Neuronal stem cell (in vitro differentiated cells): ENCODE results near the gene REL.

Experiments used
- DNase-seq: peaks from one replicate; pipeline ENCODE4 v3.0.0-alpha.2; 2013; ENCODE audit warnings: low spot score
- H2AFZ ChIP-seq: one replicate; pipeline ENCODE4 v1.6.1; 2013; ENCODE audit warnings: mild to moderate bottlenecking, low read length, inconsistent platforms
- H2AK5ac ChIP-seq: 2 replicates; pipeline ENCODE4 v1.6.1; 2013; ENCODE audit warnings: low read depth, mild to moderate bottlenecking, inconsistent platforms, low read length, moderate library complexity, mixed read lengths
- H2BK120ac ChIP-seq: 2 replicates; pipeline ENCODE4 v1.6.1; 2013; ENCODE audit warnings: low read depth, mild to moderate bottlenecking, inconsistent platforms, low read length, moderate library complexity, mixed read lengths
- H2BK12ac ChIP-seq: one replicate; pipeline ENCODE4 v1.6.1; 2013; ENCODE audit warnings: low read length, inconsistent platforms
- H2BK15ac ChIP-seq: 2 replicates; pipeline ENCODE4 v1.6.1; 2013; ENCODE audit warnings: mild to moderate bottlenecking, low read length, inconsistent platforms, mixed read lengths
- H2BK5ac ChIP-seq: one replicate; pipeline ENCODE4 v1.6.1; 2013; ENCODE audit warnings: inconsistent platforms, mild to moderate bottlenecking, low read length, moderate library complexity
- H3K14ac ChIP-seq: one replicate; pipeline ENCODE4 v1.6.1; 2013; ENCODE audit warnings: low read length, inconsistent platforms
- H3K18ac ChIP-seq: 2 replicates; pipeline ENCODE4 v1.6.1; 2013; ENCODE audit warnings: low read length, inconsistent platforms
- H3K23ac ChIP-seq: 2 replicates; pipeline ENCODE4 v1.6.1; 2013; ENCODE audit warnings: low read depth, mild to moderate bottlenecking, mixed read lengths, low read length, inconsistent platforms; ENCODE audit not compliant: poor library complexity
- H3K27ac ChIP-seq: replicated peaks from 3 replicates; pipeline ENCODE4 v1.5.1; 2013; ENCODE audit warnings: low read length, inconsistent platforms
- H3K27me3 ChIP-seq, 3 experiments: 2 replicates each; pipeline ENCODE4 v1.6.1; 2013; ENCODE audit warnings: low read length in 3 of 3, mild to moderate bottlenecking in 2 of 3, inconsistent platforms in 1 of 3, low read depth in 1 of 3, mixed read lengths in 1 of 3, moderate library complexity in 1 of 3; ENCODE audit not compliant: control insufficient read depth in 3 of 3, insufficient read depth in 3 of 3
- H3K36me3 ChIP-seq, 2 donors: replicated peaks in 1 of 2; 2 replicates each; pipeline ENCODE4 v1.6.1; 2013; ENCODE audit warnings: low read length in 2 of 2; ENCODE audit not compliant: control insufficient read depth in 2 of 2, insufficient read depth in 2 of 2
- H3K4ac ChIP-seq: 2 replicates; pipeline ENCODE4 v1.6.1; 2013; ENCODE audit warnings: inconsistent platforms, mild to moderate bottlenecking, low read length, moderate library complexity
- H3K4me1 ChIP-seq, 2 donors: 1 replicate in 1 of 2; 2 replicates in 1 of 2; pipeline ENCODE4 v1.6.1; 2013; ENCODE audit warnings: low read length in 2 of 2, low read depth in 1 of 2; ENCODE audit not compliant: control insufficient read depth in 2 of 2, insufficient read depth in 1 of 2
- H3K4me2 ChIP-seq: one replicate; pipeline ENCODE4 v1.6.1; 2013; ENCODE audit warnings: mild to moderate bottlenecking, low read length, inconsistent platforms; ENCODE audit not compliant: insufficient read depth, poor library complexity, severe bottlenecking
- H3K4me3 ChIP-seq, 2 donors: 2 replicates each; pipeline ENCODE4 v1.5.1; 2013; ENCODE audit warnings: low read length in 2 of 2, mild to moderate bottlenecking in 2 of 2, inconsistent platforms in 1 of 2, moderate library complexity in 1 of 2
- H3K79me1 ChIP-seq: one replicate; pipeline ENCODE4 v1.6.1; 2013; ENCODE audit warnings: low read depth, mild to moderate bottlenecking, inconsistent platforms, low read length, moderate library complexity
- H3K9ac ChIP-seq: one replicate; pipeline ENCODE4 v1.6.1; 2013; ENCODE audit warnings: mild to moderate bottlenecking, low read depth, low read length, inconsistent platforms; ENCODE audit not compliant: poor library complexity
- H3K9me3 ChIP-seq, 2 donors: replicated peaks in 1 of 2; 2 replicates each; pipeline versions ENCODE3 to v1.6.1; 2013; ENCODE audit warnings: low read length in 2 of 2, mild to moderate bottlenecking in 2 of 2, inconsistent platforms in 1 of 2, low read depth in 1 of 2, mixed read lengths in 1 of 2, moderate library complexity in 1 of 2; ENCODE audit not compliant: control insufficient read depth in 2 of 2, insufficient read depth in 1 of 2
- H4K8ac ChIP-seq: one replicate; pipeline ENCODE4 v1.6.1; 2013; ENCODE audit warnings: low read depth, mild to moderate bottlenecking, inconsistent platforms, low read length, moderate library complexity
- H4K91ac ChIP-seq: one replicate; pipeline ENCODE4 v1.6.1; 2013; ENCODE audit warnings: low read length, low read depth, mild to moderate bottlenecking, inconsistent platforms; ENCODE audit not compliant: poor library complexity
- WGBS, 2 donors: extraction: QIAGEN DNeasy Blood & Tissue Kit; methylation state at CpG; one replicate each; pipeline ENCODE4 v1.1.7; 2013; ENCODE audit warnings: missing lambda C conversion rate in 2 of 2, mixed read lengths in 1 of 2; ENCODE audit not compliant: insufficient read length in 2 of 2, insufficient replicate concordance in 1 of 2; ENCODE audit errors: extremely low coverage in 2 of 2; 5-methylcytosine and 5-hydroxymethylcytosine counted together

REL gene

GRCh38 chr2:60954139-60954538 is 72.8 kb downstream of the REL start:
- no peaks in the 10 kb centered on the region for H3K4me1 ChIP-seq
- H3K79me1 ChIP-seq = peaks cover 2% of the 10 kb centered on the region
- H3K27me3 ChIP-seq = no peaks in the 10 kb centered on the region
- H2AFZ ChIP-seq = no peak overlapping the region
- no peak overlapping the region for H3K18ac ChIP-seq
- peaks cover 2% of the 10 kb centered on the region in 2 donors for H3K9me3 ChIP-seq
- H2BK12ac ChIP-seq = no peak overlapping the region
- no peak overlapping the region for H2AK5ac ChIP-seq
- no peak overlapping the region for H4K91ac ChIP-seq
- no peak overlapping the region for H3K14ac ChIP-seq
- no peak overlapping the region for H3K27ac ChIP-seq
- no peak overlapping the region for H3K4ac ChIP-seq
- DNase-seq = no peak
- H4K8ac ChIP-seq = no peak overlapping the region
- no peak overlapping the region for H3K4me3 ChIP-seq
- no peak overlapping the region for H2BK5ac ChIP-seq
- no peak overlapping the region for H3K9ac ChIP-seq
- no peak overlapping the region for H2BK15ac ChIP-seq
- no CpG with 5 or more reads among the region's 2 CpGs for WGBS, 2 donors
- H3K36me3 ChIP-seq = peaks cover 0 to 10% of the 10 kb centered on the region in 2 donors
- H2BK120ac ChIP-seq = no peak overlapping the region
- no peak overlapping the region for H3K23ac ChIP-seq
- H3K4me2 ChIP-seq = no peak overlapping the region

DNA sequence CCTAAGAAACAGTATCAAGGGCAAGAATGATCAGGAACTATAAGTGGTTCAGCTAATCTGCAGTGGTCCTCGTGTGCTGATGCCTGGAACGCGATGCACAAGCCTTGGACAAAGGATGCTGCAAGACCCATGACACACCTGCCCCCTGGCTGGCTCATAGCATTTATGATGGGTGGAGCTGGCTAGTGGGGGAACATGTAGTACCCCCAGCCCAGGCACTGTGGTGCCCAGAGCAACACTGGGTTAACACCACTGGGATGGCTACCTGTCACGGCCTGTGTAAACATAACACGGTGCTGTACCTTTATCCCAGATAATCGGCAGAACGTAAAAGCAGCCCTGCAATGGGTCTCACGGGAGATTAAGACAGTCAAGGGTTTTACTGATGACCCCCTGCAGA is 75.8 kb downstream of the REL start:
- WGBS, 2 donors = no CpG with 5 or more reads among the region's 8 CpGs
- no peak overlapping the region for H3K23ac ChIP-seq
- no peak overlapping the region for H2BK12ac ChIP-seq
- DNase-seq = no peak
- H2BK5ac ChIP-seq = no peak overlapping the region
- H2BK120ac ChIP-seq = no peak overlapping the region
- H3K9ac ChIP-seq = no peak overlapping the region
- no peaks in the 10 kb centered on the region for H3K27me3 ChIP-seq
- peaks cover 0 to 10% of the 10 kb centered on the region in 2 donors for H3K36me3 ChIP-seq
- H3K79me1 ChIP-seq = peaks cover 2% of the 10 kb centered on the region
- H3K4ac ChIP-seq = no peak overlapping the region
- no peaks in the 10 kb centered on the region for H3K4me1 ChIP-seq
- peaks cover 0 to 2% of the 10 kb centered on the region in 2 donors for H3K9me3 ChIP-seq
- H2AFZ ChIP-seq = no peak overlapping the region
- no peak overlapping the region for H3K4me3 ChIP-seq
- no peak overlapping the region for H3K14ac ChIP-seq
- H3K4me2 ChIP-seq = no peak overlapping the region
- H3K27ac ChIP-seq = no peak overlapping the region
- no peak overlapping the region for H2AK5ac ChIP-seq
- no peak overlapping the region for H2BK15ac ChIP-seq
- no peak overlapping the region for H4K91ac ChIP-seq
- peak overlapping the region; percentile 48 for H4K8ac ChIP-seq
- H3K18ac ChIP-seq = no peak overlapping the region

DNA sequence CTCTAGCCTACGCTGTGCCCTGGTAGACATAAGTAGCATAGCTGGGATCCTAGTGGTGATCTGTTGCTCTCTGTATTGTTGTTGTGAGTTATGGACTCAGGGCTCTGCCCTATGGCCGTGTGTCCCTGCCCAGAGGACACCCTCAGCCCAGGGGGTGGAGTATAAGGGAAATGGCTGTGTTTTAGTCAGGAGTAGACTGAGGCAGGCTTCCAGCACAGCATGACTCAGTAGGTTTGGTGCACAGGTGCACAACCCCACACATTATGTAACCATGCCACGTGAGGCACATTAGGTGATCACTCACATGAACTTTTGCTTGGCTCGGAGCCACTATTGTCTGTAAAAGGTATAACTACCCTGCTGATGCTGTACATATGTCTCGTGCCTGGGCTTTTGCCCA is 76.3 kb downstream of the REL start:
- Histone ChIP-seq H2BK120ac (no peak overlapping the region), H2BK15ac (no peak overlapping the region), H3K4ac (no peak overlapping the region), H3K9ac (peak overlapping the region; percentile 9), H3K4me1 (no peaks in the 10 kb centered on the region), H4K8ac (peak overlapping the region; percentile 48), H3K14ac (no peak overlapping the region), H3K4me2 (no peak overlapping the region), H3K27ac (no peak overlapping the region), H3K4me3 (no peak overlapping the region), H3K23ac (no peak overlapping the region), H3K36me3 (peaks cover 0 to 10% of the 10 kb centered on the region in 2 donors), H3K9me3 (peaks cover 0 to 2% of the 10 kb centered on the region in 2 donors), H2BK5ac (no peak overlapping the region), H2AK5ac (no peak overlapping the region), H3K79me1 (peaks cover 2% of the 10 kb centered on the region), H4K91ac (peak overlapping the region; percentile 53), H3K18ac (no peak overlapping the region), H2AFZ (no peak overlapping the region), H2BK12ac (no peak overlapping the region), H3K27me3 (no peaks in the 10 kb centered on the region)
- WGBS, 2 donors = no CpG with 5 or more reads among the region's 5 CpGs
- no peak for DNase-seq

GRCh38 chr2:60958361-60958760 is 77.0 kb downstream of the REL start:
- no peak overlapping the region for H2BK15ac ChIP-seq
- H3K9me3 ChIP-seq = peaks cover 0 to 2% of the 10 kb centered on the region in 2 donors
- WGBS, 2 donors = no CpG with 5 or more reads among the region's 3 CpGs
- no peak overlapping the region for H4K91ac ChIP-seq
- no peak overlapping the region for H2BK12ac ChIP-seq
- H3K79me1 ChIP-seq = peaks cover 2% of the 10 kb centered on the region
- H3K4ac ChIP-seq = no peak overlapping the region
- H2BK5ac ChIP-seq = no peak overlapping the region
- H3K4me1 ChIP-seq = no peaks in the 10 kb centered on the region
- no peak for DNase-seq
- H2AK5ac ChIP-seq = no peak overlapping the region
- peaks cover 0 to 9% of the 10 kb centered on the region in 2 donors for H3K36me3 ChIP-seq
- H3K4me3 ChIP-seq = no peak overlapping the region
- no peak overlapping the region for H4K8ac ChIP-seq
- no peak overlapping the region for H2BK120ac ChIP-seq
- no peak overlapping the region for H3K14ac ChIP-seq
- no peak overlapping the region for H3K23ac ChIP-seq
- H3K27me3 ChIP-seq = no peaks in the 10 kb centered on the region
- H2AFZ ChIP-seq = no peak overlapping the region
- H3K18ac ChIP-seq = no peak overlapping the region
- no peak overlapping the region for H3K9ac ChIP-seq
- no peak overlapping the region for H3K27ac ChIP-seq
- no peak overlapping the region for H3K4me2 ChIP-seq
